ENCODE measurements around the gene GALNT6.

GALNT6 gene

DNA sequence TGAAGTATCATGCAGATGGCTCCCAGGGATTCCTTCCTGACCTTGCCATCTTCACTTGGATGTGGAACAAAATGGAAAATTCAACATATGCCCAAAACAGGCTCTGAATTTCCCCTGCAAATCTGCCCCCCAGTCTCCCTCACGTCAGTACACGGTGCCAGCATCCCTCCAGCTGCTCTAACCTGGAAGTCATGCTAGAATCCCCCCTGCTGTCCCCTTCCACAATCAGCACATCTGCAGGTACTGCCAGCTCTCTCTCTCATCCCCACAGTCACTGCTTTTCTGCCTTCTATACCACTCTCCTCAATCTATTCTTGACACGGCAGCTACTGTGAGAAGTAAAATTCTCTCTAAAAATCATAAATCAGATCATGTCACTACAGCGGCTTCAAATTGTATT, 21.6 kb downstream of the GALNT6 start:
- Histone ChIP-seq H3K4me1 (peaks cover 9% of the 10 kb centered on the region; the same call in 1 of the 2 replicates), H3K27me3 (ENCODE audit: low read depth) (no peaks in the 10 kb centered on the region), H3K4me3 (no peak overlapping the region), H3K36me3 (replicated peaks) (0 out of 2 replicates have a peak, but pooled peaks cover 3% of the 10 kb centered on the region), H3K9me3 (no peaks in the 10 kb centered on the region)
- DNase-seq (ENCODE audit: low spot score in 2 of 2), result no peak
- in situ Hi-C loops (cut with MboI; ENCODE audit: low sequenced_read_pairs), result no loop called here

DNA sequence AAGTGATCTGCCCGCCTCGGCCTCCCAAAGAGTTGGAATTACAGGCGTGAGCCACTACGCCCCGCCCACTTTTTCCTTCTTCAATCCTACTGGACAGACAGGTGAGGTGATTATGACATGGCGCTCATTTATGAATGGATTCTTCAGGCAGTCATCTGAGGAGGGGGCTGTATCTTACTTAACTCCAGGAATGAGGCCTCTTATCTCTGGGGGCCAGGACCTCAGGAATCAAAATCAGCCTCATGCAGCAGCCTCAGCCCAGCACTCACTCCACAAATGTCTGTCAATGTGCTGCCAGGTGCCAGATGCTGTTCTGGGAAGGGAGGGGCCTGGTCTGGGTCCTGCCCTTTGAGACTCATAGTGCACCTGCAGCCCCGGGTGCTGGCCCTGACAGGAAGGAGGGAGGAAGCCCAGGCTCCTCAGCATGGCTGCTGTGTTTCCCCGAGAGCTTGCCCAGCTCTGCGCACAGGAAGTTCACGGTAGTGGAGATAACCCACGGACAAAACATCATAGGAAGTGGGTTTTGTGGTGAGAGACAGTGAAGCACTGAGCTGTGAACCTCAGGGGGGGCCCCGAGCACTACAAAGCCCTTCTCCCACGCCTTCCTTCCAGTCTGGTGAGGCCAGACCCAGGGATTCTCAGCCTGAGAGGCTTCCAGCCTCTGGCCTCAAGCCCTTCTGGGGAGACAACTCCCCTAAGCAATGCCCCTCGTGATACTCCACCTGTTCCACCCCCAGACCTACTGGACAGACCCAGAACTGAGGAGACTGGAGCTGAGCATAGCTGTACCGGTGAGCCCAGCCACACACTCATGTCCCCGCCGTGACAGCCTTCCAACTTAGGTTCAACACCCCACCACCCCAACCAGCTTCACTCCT, 22.3 kb downstream of the GALNT6 start:
- Histone ChIP-seq H3K27me3 (ENCODE audit: low read depth) (no peaks in the 10 kb centered on the region), H3K9me3 (no peaks in the 10 kb centered on the region), H3K4me1 (peaks cover 9% of the 10 kb centered on the region; the same call in 1 of the 2 replicates), H3K36me3 (replicated peaks) (0 out of 2 replicates have a peak, but pooled peaks cover 3% of the 10 kb centered on the region), H3K4me3 (no peak overlapping the region)
- in situ Hi-C loops (cut with MboI; ENCODE audit: low sequenced_read_pairs), result no loop called here
- no peak for DNase-seq (ENCODE audit: low spot score in 2 of 2)

DNA sequence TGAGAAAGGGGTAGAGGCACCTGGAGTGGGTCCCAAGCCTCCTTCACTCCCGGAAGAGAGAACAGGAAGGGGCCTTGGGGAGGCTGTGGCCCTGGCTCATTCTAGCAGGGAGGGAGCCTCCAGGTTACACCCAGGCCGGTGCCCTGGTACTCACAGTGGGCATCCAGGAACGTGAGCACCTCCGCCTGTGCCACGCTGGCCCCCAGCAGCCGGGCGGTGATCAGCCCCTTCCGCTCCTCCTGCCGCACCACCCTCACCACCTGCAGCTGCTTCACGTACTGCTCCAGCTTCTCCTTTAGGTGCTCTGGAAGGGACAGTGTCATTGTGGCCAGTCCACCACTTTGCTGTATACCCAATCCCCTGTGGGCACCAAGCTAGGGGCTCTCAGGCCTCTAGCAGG, 25.9 kb downstream of the GALNT6 start:
- H3K36me3 ChIP-seq (replicated peaks), result no peaks in the 10 kb centered on the region

DNA sequence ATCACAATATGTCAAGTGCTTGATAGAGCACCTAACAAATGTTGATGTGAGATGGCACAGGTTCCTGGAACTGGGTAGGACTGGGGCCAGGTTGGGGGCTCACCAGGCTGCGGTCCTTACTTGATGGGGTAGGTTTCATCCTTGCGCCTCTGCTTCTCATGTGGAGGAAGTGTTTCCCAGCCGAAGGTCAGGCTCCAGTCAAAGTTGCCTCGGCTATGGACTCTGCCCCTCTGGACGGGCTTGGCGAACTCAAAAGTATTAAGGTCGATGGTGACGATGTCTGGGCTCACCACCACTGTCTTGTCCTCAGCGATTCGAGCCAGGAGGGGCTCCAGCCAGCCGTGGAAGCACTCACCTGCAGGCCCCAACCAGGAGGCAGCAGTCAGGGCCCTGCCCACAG, 27.2 kb downstream of the GALNT6 start:
- DNase-seq (ENCODE audit: low spot score in 2 of 2), result no peak

More for the DNA sequence above, 25.9 kb downstream of the GALNT6 start:
- Histone ChIP-seq H3K27me3 (ENCODE audit: low read depth) (no peaks in the 10 kb centered on the region), H3K4me1 (no peaks in the 10 kb centered on the region), H3K9me3 (no peaks in the 10 kb centered on the region), H3K4me3 (no peak overlapping the region)
- in situ Hi-C loops (cut with MboI; ENCODE audit: low sequenced_read_pairs), result no loop called here
- no peak for DNase-seq (ENCODE audit: low spot score in 2 of 2)

DNA sequence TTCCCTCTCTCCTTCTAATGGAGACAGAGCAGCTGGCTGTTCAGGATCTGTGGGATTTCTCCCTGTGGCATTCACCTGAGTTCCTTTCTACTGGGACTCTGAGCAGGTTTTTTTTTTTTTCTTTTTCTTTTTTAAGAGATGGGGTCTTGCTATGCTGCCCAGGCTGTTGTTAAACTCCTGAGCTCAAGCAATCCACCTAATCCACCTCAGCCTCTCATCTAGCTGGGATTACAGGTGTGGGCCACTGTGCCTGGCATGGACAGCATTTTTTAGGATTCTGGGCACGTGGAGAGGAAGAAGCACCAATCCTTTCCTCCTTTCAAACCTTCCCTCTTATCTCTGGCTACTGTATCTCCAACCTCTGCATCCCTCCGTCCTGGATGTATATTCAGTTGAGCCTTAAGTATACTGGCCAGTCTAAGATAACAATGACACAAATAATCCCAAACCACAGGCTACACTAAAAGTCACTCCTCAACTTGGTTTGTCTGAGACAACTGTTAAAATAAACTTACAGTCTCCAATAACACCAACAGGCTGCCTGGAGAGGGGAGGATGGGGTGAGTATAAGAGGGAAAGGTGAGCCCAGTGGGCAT, 28.4 kb downstream of the GALNT6 start:
- Histone ChIP-seq H3K4me1 (no peaks in the 10 kb centered on the region), H3K4me3 (no peak overlapping the region), H3K27me3 (ENCODE audit: low read depth) (no peaks in the 10 kb centered on the region), H3K9me3 (no peaks in the 10 kb centered on the region), H3K36me3 (replicated peaks) (no peaks in the 10 kb centered on the region; the same call in 1 of the 2 replicates)
- in situ Hi-C loops (cut with MboI; ENCODE audit: low sequenced_read_pairs), result no loop called here
- DNase-seq (ENCODE audit: low spot score in 2 of 2), result no peak

More for the DNA sequence above, 27.2 kb downstream of the GALNT6 start:
- Histone ChIP-seq H3K4me3 (no peak overlapping the region), H3K36me3 (replicated peaks) (no peaks in the 10 kb centered on the region; the same call in 1 of the 2 replicates), H3K27me3 (ENCODE audit: low read depth) (no peaks in the 10 kb centered on the region), H3K4me1 (no peaks in the 10 kb centered on the region), H3K9me3 (no peaks in the 10 kb centered on the region)
- in situ Hi-C loops (cut with MboI; ENCODE audit: low sequenced_read_pairs), result no loop called here

DNA sequence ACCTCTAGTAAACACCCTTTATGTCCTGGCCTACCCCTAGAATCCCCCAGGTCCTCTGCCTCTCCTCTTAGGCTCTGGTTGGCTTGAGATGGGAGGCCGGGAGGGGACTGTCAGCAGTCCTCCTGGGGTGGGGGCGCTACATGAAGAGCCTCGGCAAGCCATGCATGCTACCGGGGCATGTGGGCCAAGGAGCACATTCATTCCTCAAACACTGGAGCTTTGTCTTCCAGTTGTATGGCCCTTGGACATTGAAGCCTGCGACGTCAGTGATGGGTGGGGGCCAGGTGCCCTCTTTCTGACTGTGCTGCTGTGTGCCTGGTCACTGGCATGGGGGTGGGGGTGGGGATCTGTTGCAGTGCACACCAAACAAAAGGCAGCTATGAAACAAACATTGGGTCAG, 28.9 kb downstream of the GALNT6 start:
- H3K4me1 ChIP-seq, result no peaks in the 10 kb centered on the region
- no peaks in the 10 kb centered on the region; the same call in 1 of the 2 replicates for H3K36me3 ChIP-seq (replicated peaks)
- H3K4me3 ChIP-seq, result no peak overlapping the region
- in situ Hi-C loops (cut with MboI; ENCODE audit: low sequenced_read_pairs), result no loop called here
- no peak for DNase-seq (ENCODE audit: low spot score in 2 of 2)
- no peaks in the 10 kb centered on the region for H3K9me3 ChIP-seq
- H3K27me3 ChIP-seq (ENCODE audit: low read depth), result no peaks in the 10 kb centered on the region

DNA sequence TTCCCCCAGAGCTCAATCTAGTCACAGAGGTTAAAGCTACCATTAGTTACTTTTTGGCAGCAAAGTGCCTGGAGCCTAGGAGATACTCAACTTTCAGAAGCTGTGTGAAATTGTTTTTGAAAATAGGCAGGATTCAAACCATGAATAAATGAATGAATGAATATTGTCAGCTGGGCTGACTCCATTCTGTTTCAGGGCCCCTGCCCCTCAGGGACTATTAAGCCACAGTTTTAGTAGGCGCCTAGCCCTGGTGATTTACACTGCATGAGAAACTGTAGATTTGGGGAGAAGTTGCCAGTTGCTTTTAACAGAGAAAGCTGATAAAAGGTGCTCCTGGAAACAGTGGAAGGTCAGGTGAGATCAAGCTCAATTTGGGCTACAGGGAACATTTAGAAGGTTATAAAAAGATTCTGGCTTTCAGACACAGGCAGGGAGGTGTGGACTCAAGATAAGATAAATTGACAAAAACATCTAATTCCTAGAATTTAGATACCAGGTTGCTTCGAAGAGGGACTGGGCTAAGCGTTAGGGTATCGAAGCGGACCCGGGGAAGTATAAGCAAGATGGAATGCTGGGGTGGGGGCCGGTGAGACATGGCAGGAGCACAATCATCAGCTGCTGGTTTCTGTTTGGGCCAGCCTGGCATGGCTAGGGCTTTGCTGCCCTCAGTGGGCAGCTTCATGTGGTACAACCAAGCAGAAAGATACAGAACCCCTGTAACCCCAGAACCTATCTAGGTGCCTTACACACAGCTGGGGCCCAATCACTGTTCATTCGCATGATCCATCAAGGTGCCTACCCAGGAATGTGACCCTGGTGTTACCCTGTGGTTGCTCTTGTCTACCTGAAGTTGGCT, 29.8 kb downstream of the GALNT6 start:
- no peaks in the 10 kb centered on the region for H3K27me3 ChIP-seq (ENCODE audit: low read depth)
- in situ Hi-C loops (cut with MboI; ENCODE audit: low sequenced_read_pairs), result no loop called here
- no peak overlapping the region for H3K4me3 ChIP-seq

DNA sequence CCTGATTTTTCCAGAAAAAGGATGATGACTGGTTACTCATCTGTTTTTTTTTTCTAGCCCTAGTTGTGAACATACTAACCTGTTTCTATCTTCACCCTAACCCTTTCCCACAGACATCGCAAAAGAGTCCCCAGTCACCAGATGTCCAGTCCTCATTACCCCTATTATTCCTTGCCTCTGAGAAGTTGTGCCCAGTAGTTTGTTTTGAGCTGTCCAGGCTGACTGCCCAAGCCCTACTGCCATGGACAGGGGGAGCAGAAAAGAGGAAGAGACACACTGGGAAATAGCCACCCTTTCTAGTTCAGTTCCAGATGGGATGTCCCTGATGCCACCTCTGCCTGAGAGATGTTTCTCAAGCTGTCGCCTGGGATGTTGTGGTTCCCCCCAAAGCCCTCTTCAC, 30.9 kb downstream of the GALNT6 start:
- Histone ChIP-seq H3K4me1 (no peaks in the 10 kb centered on the region), H3K36me3 (replicated peaks) (no peaks in the 10 kb centered on the region; the same call in 1 of the 2 replicates), H3K4me3 (no peak overlapping the region), H3K9me3 (no peaks in the 10 kb centered on the region), H3K27me3 (ENCODE audit: low read depth) (no peaks in the 10 kb centered on the region)
- no peak for DNase-seq (ENCODE audit: low spot score in 2 of 2)
- in situ Hi-C loops (cut with MboI; ENCODE audit: low sequenced_read_pairs), result no loop called here

More for the DNA sequence above, 29.8 kb downstream of the GALNT6 start:
- DNase-seq (ENCODE audit: low spot score in 2 of 2), result no peak
- Histone ChIP-seq H3K4me1 (no peaks in the 10 kb centered on the region), H3K36me3 (replicated peaks) (no peaks in the 10 kb centered on the region; the same call in 1 of the 2 replicates), H3K9me3 (no peaks in the 10 kb centered on the region)

DNA sequence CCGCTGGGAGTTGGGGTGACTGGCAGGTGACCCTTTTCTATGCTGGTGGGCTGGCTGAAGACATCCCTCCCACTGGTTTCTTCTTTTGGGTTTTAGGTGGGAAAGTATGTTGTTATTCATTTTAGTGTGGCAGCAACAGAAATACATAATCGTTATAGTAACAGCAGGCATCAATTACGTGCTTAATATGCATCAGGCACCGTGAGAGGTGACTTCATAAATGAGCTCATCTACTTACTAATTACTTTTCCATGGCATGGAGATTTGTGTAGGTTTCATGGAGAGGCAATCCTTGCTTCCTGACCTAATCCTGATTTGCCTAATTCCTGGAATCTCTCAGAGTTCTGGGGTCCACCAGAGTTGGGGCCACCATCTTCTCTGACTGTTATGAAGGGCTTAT, 31.4 kb downstream of the GALNT6 start:
- DNase-seq (ENCODE audit: low spot score in 2 of 2), result no peak

DNA sequence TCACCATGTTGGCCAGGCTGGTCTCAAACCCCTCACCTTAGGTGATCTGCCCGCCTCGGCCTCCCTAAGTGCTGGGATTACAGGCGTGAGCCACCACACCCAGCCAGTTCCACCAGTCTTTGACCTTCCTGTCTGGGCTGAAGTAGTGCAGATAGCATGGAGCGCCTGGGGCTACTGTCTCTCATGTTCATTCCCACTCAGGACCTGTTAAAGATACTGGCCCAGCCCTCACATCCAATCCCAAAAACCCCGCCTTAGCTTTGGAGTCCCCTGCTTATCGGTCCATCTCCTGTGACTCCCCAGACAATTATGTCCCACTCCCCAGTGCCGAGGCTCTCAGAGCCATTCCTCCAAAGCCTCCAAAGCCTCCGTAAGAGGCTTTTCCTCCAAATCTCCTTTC, 32.7 kb downstream of the GALNT6 start:
- Histone ChIP-seq H3K27me3 (ENCODE audit: low read depth) (no peaks in the 10 kb centered on the region), H3K9me3 (no peaks in the 10 kb centered on the region), H3K36me3 (replicated peaks) (no peaks in the 10 kb centered on the region; the same call in 1 of the 2 replicates), H3K4me1 (no peaks in the 10 kb centered on the region), H3K4me3 (no peak overlapping the region)
- in situ Hi-C loops (cut with MboI; ENCODE audit: low sequenced_read_pairs), result no loop called here
- no peak for DNase-seq (ENCODE audit: low spot score in 2 of 2)

More for the DNA sequence above, 31.4 kb downstream of the GALNT6 start:
- Histone ChIP-seq H3K4me3 (no peak overlapping the region), H3K4me1 (no peaks in the 10 kb centered on the region), H3K9me3 (no peaks in the 10 kb centered on the region), H3K27me3 (ENCODE audit: low read depth) (no peaks in the 10 kb centered on the region), H3K36me3 (replicated peaks) (no peaks in the 10 kb centered on the region; the same call in 1 of the 2 replicates)
- in situ Hi-C loops (cut with MboI; ENCODE audit: low sequenced_read_pairs), result no loop called here

DNA sequence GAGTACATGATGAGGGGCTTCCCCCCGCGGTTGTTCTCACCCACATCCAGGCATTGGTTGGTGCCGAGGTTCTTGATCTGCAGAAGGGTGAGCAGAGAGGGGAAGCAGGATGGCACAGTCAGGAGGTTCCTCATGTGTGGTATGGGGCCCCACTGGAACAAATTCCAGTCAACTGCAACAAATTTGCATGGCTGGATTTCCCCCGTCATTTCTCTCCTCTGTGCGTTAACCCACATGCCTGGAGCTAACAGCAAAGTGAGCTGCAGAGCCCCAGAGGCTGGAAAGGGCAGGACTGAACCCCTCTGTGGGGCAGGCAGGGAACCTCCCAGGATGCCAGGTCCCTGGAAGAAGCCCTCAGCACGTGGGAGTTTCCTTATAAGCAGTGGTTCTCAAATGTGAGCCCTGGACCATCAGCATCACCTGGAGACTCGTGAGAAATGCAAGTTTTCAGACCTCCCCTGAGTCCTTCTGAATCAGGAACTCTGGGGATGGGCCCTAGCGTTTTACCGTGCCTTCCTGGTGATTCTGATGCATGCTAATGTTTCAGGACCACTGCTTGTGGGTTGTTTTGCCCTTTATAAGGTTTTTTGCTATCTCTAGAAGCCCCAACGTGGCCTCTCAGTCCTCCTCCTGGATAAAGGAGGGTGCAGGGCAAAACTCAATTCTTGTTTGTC, 33.7 kb downstream of the GALNT6 start:
- Histone ChIP-seq H3K4me3 (no peak overlapping the region), H3K9me3 (no peaks in the 10 kb centered on the region), H3K27me3 (ENCODE audit: low read depth) (no peaks in the 10 kb centered on the region), H3K4me1 (no peaks in the 10 kb centered on the region), H3K36me3 (replicated peaks) (no peaks in the 10 kb centered on the region; the same call in 1 of the 2 replicates)
- DNase-seq (ENCODE audit: low spot score in 2 of 2), result no peak
- in situ Hi-C loops (cut with MboI; ENCODE audit: low sequenced_read_pairs), result no loop called here

DNA sequence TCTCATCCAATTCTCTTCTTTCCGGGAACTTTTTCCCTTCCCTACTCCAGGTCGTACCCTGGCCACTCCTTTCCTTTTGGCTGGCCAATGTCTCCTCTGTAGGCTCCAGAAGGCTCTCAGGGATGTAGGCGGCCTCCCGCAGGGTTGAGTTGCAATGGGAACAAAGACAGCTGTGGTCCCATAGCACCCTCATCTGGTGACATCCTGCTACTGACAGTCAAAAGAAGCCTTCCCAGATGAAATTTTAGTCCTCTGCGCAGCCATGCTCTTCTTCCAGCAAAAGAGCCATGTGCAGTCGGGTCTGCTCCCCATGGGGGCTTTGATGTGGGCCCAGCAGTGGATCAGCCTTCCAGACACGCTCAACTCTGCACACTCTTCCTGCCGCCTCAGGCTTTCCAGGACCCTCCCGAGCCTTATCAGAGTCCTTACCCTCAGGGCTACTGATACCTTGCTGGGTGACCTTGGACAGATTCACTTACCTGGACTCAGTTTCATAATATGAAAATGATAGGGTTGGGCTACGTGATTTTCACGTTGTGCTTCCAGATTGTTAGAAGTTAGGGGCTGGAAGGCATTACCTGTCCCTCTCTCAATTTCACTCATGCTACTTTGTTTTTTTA, 39.2 kb downstream of the GALNT6 start:
- DNase-seq (ENCODE audit: low spot score in 2 of 2), result peak; percentile 68 to 77
- H3K9me3 ChIP-seq, result no peaks in the 10 kb centered on the region
- no peak overlapping the region for H3K4me3 ChIP-seq
- H3K36me3 ChIP-seq (replicated peaks), result no peaks in the 10 kb centered on the region
- no peaks in the 10 kb centered on the region for H3K4me1 ChIP-seq
- H3K27me3 ChIP-seq (ENCODE audit: low read depth), result no peaks in the 10 kb centered on the region
- in situ Hi-C loops (cut with MboI; ENCODE audit: low sequenced_read_pairs), result no loop called here

DNA sequence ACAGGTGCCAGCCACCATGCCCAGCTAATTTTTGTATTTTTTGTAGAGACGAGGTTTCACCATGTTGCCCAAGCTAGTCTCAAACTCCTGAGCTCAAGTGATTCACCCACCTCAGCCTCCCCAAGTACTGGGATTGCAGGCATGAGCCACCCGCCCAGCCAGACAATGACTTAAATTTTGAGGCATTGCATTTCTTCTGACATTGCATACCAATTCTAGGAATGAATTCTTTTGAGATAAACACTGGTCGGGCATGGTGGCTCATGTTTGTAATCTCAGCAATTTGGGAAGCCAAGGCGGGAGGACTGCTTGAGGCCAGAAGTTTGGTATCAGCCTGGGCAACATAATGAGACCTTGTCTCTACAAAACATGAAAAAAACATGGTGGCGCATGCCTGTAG, 42.2 kb downstream of the GALNT6 start:
- Histone ChIP-seq H3K27me3 (ENCODE audit: low read depth) (no peaks in the 10 kb centered on the region), H3K4me3 (no peak overlapping the region), H3K9me3 (no peaks in the 10 kb centered on the region), H3K36me3 (replicated peaks) (no peaks in the 10 kb centered on the region), H3K4me1 (no peaks in the 10 kb centered on the region)
- DNase-seq (ENCODE audit: low spot score in 2 of 2), result no peak
- in situ Hi-C loops (cut with MboI; ENCODE audit: low sequenced_read_pairs), result loop anchor here (25.0 kb wide), 1 partner anchor 537 kb away; no protein-coding TSS in a partner anchor
